Right ventricle myocardium inferior (tissue), 1 donor: ENCODE results near the gene CPZ. TPM values are rescaled to one million over a fixed set of nuclear protein-coding genes. Genes with fewer than 3 reads are reported as not detected.

Experiments
- ATAC-seq: fragments of 200-7000 bp; cut with Tn5 transposase; one replicate; pipeline ENCODE4 v1.9.1; 2020; ENCODE audit warnings: mild to moderate bottlenecking, moderate library complexity
- DNase-seq: peaks from one replicate; pipeline ENCODE4 v3.0.0; 2021; ENCODE audit errors: missing footprints
- intact Hi-C: fragments of 100-400 bp; cut with DNase I; formaldehyde crosslinking; loops from one replicate; pipeline ENCODE4 v1.11.0; 2022
- total RNA-seq: library from RNA; stranded (reverse); fragmentation: NEBNext Ultra II Directional; extraction: Animal tissue kit (Norgen Biotek cat#: 25700); gene quantifications from one replicate; pipeline ENCODE4 v1.2.1, GENCODE V29; 2021
- donor health status: DM: no; HTN: yes; CAD: no; lungs with severe emphysema.

Gene CPZ
- total RNA-seq, 1 donor from 2014 or later = 0.41 TPM

GRCh38 chr4:8590546-8590880, 2.1 kb upstream of the CPZ start:
- no peak for DNase-seq
- intact Hi-C loops = loop anchor here (5.0 kb wide), 1 partner anchor 348 kb away; no protein-coding TSS in a partner anchor
- ATAC-seq = no peak

GRCh38 chr4:8591114-8591513, 1.5 kb upstream of the CPZ start:
- DNase-seq = peak; percentile 47
- ATAC-seq = no peak
- intact Hi-C loops = loop anchor here (5.0 kb wide), 1 partner anchor 349 kb away; no protein-coding TSS in a partner anchor

- intact Hi-C loops = loop anchor here (5.0 kb wide), 1 partner anchor 349 kb away; no protein-coding TSS in a partner anchor
- DNase-seq (no peak), ATAC-seq (no peak)
These were observed 769 bp upstream of the CPZ start for GRCh38 chr4:8591626-8592365.

- ATAC-seq = no peak
- intact Hi-C loops = loop anchor here (1.0 to 5.0 kb wide), 2 partner anchors 125 to 351 kb away; no protein-coding TSS in a partner anchor
- DNase-seq = peak; percentile 58
These were observed 915 bp downstream of the CPZ start for GRCh38 chr4:8593264-8594096.

- intact Hi-C loops = loop anchor here (1.0 to 5.0 kb wide), 2 partner anchors 126 to 352 kb away; no protein-coding TSS in a partner anchor
- ATAC-seq = peak; percentile 63
- DNase-seq = peak; percentile 62
These were observed 1.8 kb downstream of the CPZ start for GRCh38 chr4:8594097-8595038.

- ATAC-seq (no peak), DNase-seq (peak; percentile 47)
- intact Hi-C loops = no loop called here
These were observed 2.9 kb downstream of the CPZ start for GRCh38 chr4:8595237-8596087.

- no peak for ATAC-seq
- DNase-seq = no peak
- intact Hi-C loops = no loop called here
These were observed 4.3 kb downstream of the CPZ start for GRCh38 chr4:8596891-8597290.

- DNase-seq (no peak), ATAC-seq (no peak)
- intact Hi-C loops = no loop called here
These were observed 4.8 kb downstream of the CPZ start for GRCh38 chr4:8597319-8597718.

- ATAC-seq (no peak), DNase-seq (no peak)
- intact Hi-C loops = no loop called here
These were observed 5.2 kb downstream of the CPZ start for GRCh38 chr4:8597791-8598190.

- intact Hi-C loops = no loop called here
- no peak for DNase-seq
- no peak for ATAC-seq
These were observed 6.0 kb downstream of the CPZ start for GRCh38 chr4:8598391-8599090.

- intact Hi-C loops = no loop called here
- no peak for DNase-seq
- ATAC-seq = no peak
These were observed 6.5 kb downstream of the CPZ start for GRCh38 chr4:8599091-8599460.

- intact Hi-C loops = no loop called here
- DNase-seq = peak; percentile 53
- ATAC-seq = no peak
These were observed 7.1 kb downstream of the CPZ start for GRCh38 chr4:8599657-8600056.

- DNase-seq (peak; percentile 57), ATAC-seq (no peak)
- intact Hi-C loops = no loop called here
These were observed 7.7 kb downstream of the CPZ start for GRCh38 chr4:8600266-8600665.

- intact Hi-C loops = no loop called here
- peak; percentile 67 for DNase-seq
- ATAC-seq = no peak
These were observed 8.1 kb downstream of the CPZ start for GRCh38 chr4:8600686-8601085.

GRCh38 chr4:8601086-8601485, 8.5 kb downstream of the CPZ start:
- DNase-seq (no peak), ATAC-seq (no peak)
- intact Hi-C loops = no loop called here

- DNase-seq (no peak), ATAC-seq (no peak)
- intact Hi-C loops = no loop called here
These were observed 9.0 kb downstream of the CPZ start for GRCh38 chr4:8601556-8601955.

GRCh38 chr4:8602686-8603430, 10.3 kb downstream of the CPZ start:
- intact Hi-C loops = no loop called here
- ATAC-seq = no peak

More at GRCh38 chr4:8602686-8603430, 10.3 kb downstream of the CPZ start:
- DNase-seq = no peak
